DMS 273 (cell line): ENCODE data around the gene OS9.
"Not testable (repeated sequence)": the region's sequence is repeated elsewhere in the genome, so short reads cannot be mapped to it uniquely, and the experiment has no call there.

ENCODE experiments used
- DNase-seq: peaks from one replicate; lab custom pipeline; 2025; ENCODE audit not compliant: unreplicated experiment; lab: John Stamatoyannopoulos, UW

OS9 gene

GRCh38 chr12:57693659-57694458, at the start of gene OS9:
OS9 (plus strand) TSS chr12:57694132; CDS start chr12:57694162, 30 bp downstream.
- DNase-seq, result peak; percentile 99

GRCh38 chr12:57645990-57646658, 47.8 kb upstream of the OS9 start:
- peak; percentile 60 for DNase-seq

DNA sequence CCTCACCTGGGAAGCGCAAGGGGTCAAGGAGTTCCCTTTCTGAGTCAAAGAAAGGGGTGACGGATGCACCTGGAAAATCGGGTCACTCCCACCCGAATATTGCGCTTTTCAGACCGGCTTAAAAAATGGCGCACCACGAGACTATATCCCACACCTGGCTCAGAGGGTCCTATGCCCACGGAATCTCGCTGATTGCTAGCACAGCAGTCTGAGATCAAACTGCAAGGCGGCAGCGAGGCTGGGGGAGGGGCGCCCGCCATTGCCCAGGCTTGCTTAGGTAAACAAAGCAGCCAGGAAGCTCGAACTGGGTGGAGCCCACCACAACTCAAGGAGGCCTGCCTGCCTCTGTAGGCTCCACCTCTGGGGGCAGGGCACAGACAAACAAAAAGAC, 47.3 kb upstream of the OS9 start:
- not testable (repeated sequence) for DNase-seq

DNA sequence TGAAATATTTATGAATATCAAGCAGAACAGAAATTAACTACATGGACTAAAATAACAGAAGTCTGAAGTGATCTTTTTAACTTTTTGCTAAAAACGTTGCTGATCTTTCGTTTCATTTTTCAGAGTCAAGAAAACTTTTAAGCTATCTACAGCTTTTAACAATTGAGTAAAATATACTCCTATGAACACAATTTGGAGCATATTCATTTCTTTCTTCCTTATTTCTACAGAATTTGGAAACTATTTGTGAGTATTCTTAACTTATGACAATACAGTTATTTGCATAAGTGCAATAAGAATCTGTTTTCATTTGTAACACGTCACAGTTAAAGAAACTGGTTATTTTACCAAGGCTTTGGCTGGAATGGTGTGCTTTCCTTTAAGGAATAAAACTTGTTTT, 39.9 kb upstream of the OS9 start:
- no peak for DNase-seq

DNA sequence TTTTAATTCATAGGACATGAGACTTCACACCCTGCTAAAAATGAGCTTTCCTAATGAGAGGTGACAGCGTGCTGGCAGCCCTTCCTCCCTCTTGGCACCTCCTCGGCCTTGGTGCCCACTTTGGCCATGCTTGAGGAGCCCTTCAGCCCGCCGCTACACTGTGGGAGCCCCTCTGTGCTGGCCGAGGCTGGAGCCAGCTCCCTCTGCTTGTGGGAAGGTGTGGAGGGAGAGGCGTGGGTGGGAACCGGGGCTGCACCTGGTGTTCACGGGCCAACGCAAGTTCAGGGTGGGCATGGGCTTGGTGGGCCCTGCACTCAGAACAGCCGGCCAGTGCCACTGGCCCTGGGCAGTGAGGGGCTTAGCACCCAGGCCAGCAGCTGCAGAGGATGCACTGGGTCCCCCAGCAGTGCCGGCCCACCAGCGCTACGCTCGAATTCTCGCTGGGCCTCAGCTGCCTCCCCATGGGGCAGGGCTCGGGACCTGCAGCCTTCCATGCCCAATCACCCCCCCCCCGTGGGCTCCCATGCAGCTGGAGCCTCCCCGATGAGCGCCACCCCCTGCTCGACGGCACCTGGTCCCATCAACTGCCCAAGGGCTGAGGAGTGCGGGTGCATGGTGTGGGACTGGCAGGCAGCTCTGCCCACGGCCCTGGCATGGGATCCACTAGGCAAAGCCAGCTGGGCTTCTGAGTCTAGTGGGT, 38.2 kb upstream of the OS9 start:
- DNase-seq, result no peak

DNA sequence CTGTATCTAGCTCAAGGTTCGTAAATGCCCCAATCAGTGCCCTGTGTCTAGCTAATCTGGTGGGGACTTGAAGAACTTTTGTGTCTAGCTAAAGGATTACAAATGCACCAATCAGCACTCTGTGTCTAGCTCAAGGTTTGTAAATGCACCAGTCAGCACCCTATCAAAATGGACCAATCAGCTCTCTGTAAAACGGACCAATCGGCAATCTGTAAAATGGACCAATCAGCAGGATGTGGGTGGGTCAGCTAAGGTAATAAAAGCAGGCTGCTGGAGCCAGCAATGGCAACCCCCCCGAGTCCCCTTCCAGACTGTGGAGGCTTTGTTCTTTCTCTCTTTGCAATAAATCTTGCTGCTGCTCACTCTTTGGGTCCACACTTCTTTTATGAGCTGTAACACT, 37.5 kb upstream of the OS9 start:
- not testable (repeated sequence) for DNase-seq

DNA sequence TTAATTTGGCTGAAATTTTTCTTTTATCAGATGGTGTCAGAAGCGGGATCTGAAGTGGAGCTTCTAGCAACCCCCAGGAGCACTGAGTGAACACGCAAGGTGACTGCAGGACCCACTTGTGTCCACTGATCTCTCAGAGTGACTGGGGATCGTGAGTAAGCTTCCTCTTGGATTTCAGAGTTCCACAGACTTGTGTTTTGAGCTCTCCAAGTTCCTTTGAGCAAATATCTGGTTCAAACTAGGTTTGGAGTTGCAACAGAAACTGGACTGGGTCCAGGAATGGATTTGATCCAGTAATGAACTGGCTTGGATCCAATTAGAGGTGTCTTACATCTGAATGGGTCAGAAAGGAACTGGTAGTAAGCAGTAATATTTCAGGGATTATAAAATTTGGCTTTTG, 36.2 kb upstream of the OS9 start:
- DNase-seq, result peak; percentile 23

- no peak for DNase-seq
These were observed 35.0 kb upstream of the OS9 start for GRCh38 chr12:57658890-57659289.

GRCh38 chr12:57661376-57661775, 32.6 kb upstream of the OS9 start:
- peak; percentile 15 for DNase-seq

DNA sequence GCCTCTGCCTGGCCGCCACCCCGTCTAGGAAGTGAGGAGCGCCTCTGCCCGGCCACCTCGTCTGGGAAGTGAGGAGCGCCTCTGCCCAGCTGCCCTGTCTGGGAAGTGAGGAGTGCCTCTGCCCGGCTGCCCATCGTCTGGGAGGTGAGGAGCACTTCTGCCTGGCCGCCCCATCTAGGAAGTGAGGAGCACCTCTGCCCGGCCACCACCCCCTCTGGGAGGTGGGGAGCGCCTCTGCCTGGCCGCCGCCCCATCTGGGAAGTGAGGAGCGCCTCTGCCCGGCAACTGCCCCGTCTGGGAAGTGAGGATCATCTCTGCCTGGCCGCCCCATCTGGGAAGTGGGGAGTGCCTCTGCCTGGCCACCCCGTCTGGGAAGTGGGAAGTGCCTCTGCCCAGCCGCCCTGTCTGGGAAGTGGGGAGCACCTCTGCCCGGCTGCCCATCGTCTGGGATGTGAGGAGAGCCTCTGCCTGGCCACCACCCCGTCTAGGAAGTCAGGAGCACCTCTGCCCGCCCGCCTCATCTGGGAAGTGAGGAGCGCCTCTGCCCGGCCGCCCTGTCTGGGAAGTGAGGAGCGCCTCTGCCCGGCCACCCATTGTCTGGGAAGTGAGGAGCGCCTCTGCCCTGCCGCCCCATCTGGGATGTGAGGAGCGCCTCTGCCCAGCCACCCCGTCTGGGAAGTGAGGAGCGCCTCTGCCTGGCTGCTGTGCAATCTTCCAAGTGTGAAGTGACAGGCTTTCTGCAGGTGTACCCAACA, 28.7 kb upstream of the OS9 start:
- DNase-seq, result not testable (repeated sequence)

- no peak for DNase-seq
These were observed 27.0 kb upstream of the OS9 start for GRCh38 chr12:57666897-57667296.

GRCh38 chr12:57669691-57670090, 24.2 kb upstream of the OS9 start:
- not testable (repeated sequence) for DNase-seq

DNA sequence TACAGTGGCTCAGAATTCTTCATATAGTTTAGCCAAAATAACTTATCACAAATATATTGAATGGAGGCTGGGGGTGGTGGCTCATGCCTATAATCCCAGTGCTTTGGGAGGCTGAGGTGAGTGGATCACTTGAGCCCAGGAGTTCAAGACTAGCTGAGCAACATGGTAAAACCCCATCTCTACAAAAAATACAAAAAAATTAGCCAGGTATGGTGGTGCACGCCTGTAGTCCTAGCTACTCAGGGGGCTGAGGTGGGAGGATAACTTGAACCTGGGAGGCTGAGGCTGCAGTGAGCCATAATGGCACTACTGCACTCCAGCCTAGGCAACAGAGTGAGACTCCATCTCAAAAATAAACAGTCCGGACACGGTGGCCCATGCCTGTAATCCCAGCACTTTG, 22.1 kb upstream of the OS9 start:
- DNase-seq, result not testable (repeated sequence)

- no peak for DNase-seq
These were observed 21.1 kb upstream of the OS9 start for GRCh38 chr12:57672801-57673200.

GRCh38 chr12:57674691-57675090, 19.2 kb upstream of the OS9 start:
- DNase-seq, result no peak

GRCh38 chr12:57677947-57678346, 16.0 kb upstream of the OS9 start:
- DNase-seq, result not testable (repeated sequence)

DNA sequence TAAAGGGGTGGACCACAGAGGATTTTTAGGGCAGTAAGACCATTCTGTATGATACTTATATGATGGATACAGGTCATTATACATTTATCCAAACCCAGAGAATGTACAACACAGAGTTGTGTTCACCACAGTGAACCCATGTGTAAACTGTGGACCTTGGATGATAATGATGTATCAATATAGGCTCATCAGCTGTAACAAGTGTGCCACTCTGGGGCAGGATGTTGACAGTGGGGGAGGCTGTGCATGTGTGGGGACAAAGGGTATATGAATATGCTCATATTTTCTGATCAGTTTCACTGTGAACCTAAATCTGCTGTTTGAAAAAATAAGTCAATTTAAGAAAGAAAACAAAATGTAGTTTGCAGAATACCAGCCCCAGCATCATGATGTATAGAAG, 14.2 kb upstream of the OS9 start:
- DNase-seq, result no peak

- DNase-seq, result no peak
These were observed 6.1 kb upstream of the OS9 start for GRCh38 chr12:57687862-57688261.

DNA sequence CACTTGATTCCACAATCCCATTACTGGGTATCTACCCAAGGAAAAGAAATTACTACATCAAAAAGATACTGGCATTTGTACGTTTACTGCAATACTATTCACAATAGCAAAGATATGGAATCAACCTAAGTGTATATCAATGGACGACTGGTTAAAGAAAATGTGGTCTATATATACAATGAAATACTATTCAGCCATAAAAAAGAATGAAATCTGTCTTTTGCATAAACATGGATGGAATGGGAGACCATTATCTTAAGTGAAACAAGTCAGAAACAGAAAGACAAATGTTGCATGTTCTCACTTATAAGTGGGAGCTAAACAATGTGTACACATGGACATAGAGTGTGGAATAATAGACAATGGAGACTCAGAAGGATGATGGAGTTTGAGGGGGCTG, 5.0 kb upstream of the OS9 start:
- DNase-seq, result no peak

- DNase-seq, result no peak
These were observed 1.4 kb upstream of the OS9 start for GRCh38 chr12:57692500-57692899.

DNA sequence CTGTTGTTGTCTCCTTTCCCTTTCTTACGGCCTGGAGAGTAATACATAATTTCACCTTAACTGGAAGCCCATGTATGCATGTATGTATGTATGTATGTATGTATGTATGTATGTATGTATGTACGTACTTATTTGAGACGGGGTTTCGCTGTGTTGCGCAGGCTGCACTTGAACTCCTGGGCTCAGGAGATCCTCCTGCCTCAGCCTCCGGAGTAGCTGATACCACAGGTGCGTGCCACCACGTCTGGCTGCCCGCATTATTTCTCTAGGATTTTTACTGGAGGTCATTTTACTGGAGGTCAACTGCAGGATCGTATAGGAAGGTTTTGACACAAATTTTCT, 644 bp upstream of the OS9 start:
- DNase-seq, result no peak
